ENCODE measurements around the gene MT1H.

- TF ChIP-seq EZH2 (IDR thresholded peaks at IDR 0.05; ENCODE audit: low read depth): no peak
- TF ChIP-seq, protein P1, sequence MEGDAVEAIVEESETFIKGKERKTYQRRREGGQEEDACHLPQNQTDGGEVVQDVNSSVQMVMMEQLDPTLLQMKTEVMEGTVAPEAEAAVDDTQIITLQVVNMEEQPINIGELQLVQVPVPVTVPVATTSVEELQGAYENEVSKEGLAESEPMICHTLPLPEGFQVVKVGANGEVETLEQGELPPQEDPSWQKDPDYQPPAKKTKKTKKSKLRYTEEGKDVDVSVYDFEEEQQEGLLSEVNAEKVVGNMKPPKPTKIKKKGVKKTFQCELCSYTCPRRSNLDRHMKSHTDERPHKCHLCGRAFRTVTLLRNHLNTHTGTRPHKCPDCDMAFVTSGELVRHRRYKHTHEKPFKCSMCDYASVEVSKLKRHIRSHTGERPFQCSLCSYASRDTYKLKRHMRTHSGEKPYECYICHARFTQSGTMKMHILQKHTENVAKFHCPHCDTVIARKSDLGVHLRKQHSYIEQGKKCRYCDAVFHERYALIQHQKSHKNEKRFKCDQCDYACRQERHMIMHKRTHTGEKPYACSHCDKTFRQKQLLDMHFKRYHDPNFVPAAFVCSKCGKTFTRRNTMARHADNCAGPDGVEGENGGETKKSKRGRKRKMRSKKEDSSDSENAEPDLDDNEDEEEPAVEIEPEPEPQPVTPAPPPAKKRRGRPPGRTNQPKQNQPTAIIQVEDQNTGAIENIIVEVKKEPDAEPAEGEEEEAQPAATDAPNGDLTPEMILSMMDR (conservative IDR thresholded peaks at IDR 0.05): no peak
Observed at GRCh38 chr16:56677474-56677873, 7.9 kb downstream of the MT1H start.

Data from PC-9 (cell line).